HL-60/S4 (cell line): Measurements from ENCODE around the gene RBFOX1.

Source experiments
- in situ Hi-C: fragments of 300-500 bp; cut with MboI; formaldehyde crosslinking; loops from 2 replicates; pipeline ENCODE4 v1.14.3; 2022; ENCODE audit warnings: low sequenced_read_pairs

RBFOX1 gene

DNA sequence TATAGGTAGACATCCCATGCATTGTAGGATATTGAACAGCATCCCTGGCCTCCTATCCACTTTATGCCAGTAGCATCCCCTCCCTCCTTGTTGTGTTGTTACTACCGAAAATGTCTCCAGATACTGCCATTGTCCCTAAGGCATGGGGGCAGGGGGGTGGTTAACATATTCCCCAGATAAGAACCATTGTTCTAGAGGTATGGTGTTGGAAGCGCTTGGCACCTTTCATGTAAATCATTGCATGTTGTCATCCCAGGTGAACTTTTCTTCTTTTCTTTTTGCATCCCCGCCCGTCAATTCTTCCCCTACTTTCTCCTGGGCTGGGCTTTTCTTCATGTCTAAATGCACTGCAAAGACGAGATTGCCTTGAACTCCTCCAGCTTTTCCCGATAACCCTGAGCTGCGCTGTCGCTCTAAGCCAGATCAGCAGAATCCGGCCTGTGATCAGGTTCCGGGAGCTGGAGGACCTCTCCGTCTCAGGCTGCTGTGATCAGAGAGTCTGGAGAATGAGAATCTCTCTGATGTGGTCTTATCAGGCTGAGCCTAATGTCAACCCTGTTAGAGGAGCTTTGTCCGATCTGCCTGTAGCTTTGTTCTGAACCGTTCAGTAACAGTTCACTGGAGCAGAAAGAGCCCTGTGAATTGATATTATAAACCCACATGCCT is 76.2 kb downstream of the RBFOX1 start:
- in situ Hi-C loops, result no loop called here

DNA sequence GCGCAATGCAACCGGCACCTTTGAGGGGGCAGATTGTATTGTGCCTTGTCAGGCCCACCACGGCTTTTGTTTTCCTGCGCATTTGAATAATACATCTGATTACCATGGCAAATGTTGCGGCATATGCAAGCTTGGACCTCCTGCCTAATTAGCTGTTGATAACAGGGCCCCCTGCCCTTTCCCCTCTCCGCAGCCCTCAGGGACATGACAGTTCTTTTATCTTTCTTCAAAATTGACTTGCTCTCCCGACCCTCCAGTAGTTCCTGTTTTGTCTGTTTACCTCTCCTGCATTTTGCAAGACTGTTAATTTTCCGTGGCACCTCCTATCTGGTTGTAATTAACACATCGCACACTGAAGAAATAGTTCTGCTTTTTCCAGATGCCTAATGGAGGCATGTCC is 86.8 kb downstream of the RBFOX1 start:
- in situ Hi-C loops, result no loop called here

DNA sequence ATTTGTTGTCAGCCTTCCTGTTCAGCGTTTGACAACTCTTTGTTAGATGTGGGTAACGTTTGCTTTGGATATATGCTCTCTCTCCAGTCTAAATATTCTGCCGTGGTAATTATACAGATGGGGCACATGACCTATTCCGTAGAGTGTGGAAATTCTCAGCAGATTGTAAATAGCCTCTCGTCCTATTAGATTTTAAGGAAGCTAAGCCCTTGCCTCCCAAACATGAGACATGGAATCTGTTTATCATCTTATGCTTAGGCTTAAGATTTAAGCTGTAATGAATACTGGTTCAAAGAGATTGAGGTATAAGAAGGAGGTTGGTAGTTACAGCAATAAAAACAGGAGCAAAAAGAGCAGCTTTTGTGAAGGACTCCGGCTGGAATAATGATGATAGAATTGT is 87.4 kb downstream of the RBFOX1 start:
- in situ Hi-C loops, result no loop called here

DNA sequence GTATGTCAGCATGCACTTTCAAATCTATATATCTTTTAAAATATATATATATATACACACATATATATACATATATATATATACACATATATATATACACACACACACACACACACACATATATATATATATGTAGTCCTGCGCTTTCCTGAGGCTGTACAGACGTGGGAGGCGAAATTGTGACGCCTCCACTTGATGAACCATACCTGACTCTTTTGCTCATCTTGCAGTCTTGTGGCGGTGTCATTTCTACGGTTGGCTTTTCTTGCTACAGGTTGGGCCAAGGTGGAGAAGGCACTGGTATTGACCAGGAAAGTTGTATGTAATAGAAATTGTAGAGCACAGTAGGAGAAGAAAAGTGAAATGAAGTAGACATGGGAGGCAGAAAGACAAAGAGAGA is 88.2 kb downstream of the RBFOX1 start:
- in situ Hi-C loops, result no loop called here

DNA sequence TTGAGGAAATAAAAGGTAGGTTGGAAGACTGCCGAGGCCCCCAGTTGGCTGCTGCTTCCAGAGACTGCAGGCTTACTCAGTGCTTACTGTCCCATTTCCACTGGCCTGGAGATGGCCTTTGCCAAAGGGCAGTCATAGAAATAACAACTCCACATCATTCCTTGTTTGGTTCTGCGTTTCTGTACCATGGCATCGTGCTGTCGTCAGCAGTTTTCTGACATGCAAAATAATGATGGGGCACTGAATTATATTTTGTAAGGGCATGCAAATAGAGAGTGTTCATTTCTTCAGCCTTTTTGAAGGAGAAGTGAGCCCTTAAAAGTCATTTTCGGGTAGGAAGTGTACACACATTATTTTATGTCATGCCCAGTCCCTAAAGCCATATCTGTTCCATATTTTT is 88.9 kb downstream of the RBFOX1 start:
- in situ Hi-C loops, result no loop called here

DNA sequence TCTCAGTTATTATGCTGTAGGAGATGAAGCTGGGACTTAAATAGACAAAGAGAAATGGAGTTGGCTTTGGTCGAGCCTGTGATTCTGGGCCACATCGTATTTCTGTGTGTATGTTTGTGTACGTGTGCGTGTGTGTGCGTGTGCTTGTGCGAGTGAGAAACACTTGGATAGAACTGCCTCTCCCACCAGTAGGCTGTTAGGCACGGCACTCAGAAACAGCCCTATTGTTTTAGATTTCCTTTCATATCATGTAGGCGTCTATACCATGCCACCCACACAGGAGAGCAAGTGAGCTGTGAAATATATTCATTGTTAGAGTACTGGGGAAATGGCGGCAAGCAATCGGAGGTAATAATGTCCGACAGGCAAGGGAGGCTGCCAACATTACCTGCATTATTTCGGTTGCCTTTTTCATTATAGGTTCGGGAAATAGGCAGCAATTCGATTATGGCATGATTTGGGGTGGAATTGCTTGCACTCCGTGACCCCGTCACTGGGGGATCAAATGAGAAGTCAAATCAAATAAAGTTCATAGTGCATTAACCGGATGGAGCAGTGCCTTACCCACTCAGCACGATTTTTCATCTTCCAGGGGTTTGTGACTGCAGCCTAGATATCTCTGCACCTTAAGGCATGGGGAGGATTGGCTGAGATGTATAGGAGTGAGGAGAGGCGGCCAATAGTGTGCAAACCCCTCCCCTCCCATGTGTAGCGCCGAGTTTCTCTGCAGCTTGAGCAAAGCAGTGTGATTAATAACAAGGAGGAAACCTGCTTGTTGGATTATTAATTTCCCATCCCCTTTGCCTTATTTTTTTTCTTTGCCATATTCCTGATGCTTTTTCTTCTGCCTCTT is 89.6 kb downstream of the RBFOX1 start:
- in situ Hi-C loops, result no loop called here

DNA sequence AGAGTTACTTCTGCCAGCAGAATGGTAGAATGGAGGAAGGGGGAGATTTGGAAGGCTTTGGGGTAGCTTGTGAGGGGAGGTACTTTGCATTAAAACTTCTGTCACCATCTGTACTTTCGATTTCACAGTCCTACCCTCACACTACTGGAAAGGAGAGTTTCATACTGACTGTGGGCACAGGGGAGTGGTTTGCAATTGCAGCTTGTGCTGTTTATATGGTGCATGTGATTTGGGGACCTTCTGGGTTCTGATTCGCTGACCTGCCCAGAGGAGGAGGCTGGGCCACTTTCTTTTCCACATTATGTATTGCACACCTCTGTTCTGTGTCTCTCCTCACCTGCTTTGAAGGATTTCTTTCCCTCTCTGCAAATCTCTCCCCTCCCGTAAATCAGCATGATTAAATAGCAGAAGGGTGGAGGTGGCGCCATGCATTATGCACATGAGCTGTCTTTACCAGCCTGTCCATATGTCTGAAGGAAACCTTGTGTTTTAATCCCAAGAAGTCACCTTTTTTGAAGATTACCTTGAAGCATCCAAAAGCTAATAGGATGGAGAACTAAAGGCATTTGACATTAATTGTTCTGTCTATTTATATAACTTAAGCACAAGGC is 90.9 kb downstream of the RBFOX1 start:
- in situ Hi-C loops, result no loop called here

DNA sequence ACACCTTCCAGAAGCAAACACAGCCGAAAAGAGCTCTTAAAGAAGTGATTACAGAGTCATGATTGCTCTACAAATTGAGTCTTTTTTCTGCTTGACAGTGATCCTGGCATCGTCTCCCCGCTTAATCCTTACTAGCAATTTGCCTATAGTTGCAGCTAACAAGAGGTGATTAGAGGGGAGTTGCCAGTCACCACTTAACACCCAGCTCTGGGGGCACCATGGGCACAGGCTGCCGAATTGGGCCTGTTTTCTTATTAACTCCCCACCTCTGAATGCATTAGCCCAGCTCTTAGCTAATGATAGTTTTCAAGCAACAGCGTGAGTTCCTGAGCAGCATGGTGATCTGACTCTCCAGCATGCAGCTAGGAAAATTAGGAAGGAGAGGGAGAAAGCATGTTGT is 93.5 kb downstream of the RBFOX1 start:
- in situ Hi-C loops, result no loop called here

DNA sequence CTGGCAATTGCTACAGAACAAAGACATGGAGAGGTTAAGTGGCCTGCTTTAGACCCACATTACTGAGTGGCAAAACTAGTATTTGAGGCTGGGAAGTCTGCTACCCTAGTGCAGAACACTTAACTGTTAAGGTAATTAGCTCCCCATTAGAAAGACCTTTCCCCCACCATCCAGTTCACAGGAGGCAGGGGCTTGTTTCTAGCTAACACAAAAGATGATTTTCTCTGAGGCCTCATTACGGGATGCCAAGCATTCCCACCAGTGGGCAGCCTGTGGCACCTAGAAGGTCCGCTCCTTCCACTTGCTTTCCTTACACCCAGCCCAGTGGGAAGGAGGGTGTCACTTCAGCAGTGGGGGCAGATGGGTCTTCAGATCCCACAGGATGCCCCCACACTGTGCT is 99.1 kb downstream of the RBFOX1 start:
- in situ Hi-C loops, result no loop called here

DNA sequence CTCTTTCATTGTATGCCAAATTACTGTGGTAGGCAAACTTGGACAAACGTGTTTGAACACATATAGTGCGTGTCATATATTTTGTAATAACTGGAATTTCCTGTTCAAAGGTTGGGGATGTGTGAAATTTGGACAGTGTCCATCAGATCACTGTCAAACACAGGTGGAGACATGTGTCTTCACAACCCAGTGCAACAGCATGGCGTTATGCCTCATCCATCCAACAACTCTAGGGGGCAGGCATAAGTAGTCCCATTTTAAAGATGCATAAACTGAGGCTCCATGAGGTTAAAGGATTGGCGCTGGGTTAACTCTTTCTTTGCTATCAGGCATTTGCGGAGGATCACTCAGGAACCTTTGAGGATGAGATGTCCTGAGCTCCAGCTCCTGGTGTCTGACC is 103.7 kb downstream of the RBFOX1 start:
- in situ Hi-C loops, result no loop called here

DNA sequence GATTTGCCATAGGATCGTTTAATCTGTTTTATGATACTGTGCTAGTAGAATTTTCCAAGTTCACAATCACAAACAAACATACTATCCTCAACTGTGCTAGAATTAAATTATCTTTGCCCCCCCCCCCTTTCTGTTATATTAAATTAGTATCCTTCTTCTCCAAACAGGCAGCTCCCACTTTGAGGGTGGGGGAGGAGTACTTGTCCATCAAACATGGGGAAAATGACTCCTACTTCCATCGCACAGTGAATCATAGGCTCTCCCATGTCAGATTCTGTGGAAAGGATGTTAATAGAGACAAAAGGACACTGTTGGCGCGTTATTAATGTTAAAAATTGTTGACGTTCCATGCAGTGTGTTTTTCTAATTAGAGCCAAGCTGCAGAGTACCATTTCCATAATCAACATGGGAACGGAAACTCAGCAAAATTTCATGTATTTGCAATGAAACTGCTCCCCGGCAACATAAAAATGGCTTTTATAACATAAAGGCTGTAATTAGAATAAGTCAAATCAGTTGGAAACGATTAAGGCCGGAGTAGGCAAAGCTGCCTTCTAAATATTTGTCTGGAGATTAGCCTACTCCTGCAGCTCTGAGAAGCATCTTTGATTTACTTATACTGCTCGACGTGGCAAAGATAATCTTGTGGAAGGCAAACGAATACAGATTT is 104.6 kb downstream of the RBFOX1 start:
- in situ Hi-C loops, result no loop called here

DNA sequence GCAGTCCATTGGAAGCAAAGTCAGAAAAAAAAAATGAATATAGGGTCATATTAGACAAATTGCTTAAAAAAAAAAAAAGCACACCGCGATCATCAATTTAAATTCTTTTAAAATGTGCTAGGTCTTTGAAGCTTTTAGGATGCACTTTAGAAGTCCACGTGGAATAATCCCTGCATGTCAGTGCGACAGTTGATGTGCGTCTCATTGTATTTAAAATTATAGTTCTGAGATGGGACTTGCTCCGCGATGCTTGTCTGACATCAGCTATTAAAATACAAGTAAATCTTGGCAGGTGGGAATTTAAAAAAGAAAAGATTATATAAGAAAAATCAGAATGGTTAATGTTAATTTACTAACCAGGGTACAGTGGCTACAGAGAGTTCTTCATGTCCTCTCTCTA is 105.2 kb downstream of the RBFOX1 start:
- in situ Hi-C loops, result no loop called here

DNA sequence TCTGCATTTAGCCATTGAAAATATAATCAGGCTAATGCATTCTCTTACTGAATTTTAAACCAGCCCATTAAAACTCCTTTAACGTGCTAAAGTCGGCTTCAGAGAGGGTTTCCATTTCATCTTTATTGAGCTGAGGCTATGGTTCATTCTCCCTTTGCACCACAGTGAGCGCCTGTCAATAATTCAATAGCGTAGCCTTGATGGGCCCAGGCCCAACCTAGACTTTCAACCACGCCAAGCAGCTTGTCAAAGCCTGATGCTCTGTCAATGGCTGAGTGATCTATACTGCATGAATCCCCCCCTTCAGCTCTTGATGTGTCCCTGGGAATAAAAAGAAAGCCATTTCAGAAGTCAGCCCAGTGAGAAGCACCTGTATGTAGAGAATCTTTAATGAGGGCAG is 106.0 kb downstream of the RBFOX1 start:
- in situ Hi-C loops, result no loop called here

DNA sequence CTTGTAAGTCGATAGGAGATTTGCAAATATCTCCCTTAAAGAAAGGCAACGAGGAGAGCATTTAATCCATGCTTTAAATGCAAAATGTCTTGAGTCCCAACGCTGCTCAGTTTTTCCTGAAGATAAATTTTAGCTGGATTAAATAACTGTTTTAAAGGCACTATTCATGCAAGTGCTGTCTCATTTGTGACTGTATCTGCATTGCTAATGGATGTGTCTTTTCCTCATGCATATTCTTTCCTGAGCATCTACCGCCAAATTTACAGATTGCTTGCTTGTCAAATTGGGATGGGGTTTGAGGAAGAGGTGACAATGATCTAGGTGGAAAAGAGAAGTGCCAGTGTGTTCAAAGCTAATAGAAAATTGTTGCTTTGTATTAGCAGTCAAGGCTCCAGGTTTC is 106.9 kb downstream of the RBFOX1 start:
- in situ Hi-C loops, result no loop called here

DNA sequence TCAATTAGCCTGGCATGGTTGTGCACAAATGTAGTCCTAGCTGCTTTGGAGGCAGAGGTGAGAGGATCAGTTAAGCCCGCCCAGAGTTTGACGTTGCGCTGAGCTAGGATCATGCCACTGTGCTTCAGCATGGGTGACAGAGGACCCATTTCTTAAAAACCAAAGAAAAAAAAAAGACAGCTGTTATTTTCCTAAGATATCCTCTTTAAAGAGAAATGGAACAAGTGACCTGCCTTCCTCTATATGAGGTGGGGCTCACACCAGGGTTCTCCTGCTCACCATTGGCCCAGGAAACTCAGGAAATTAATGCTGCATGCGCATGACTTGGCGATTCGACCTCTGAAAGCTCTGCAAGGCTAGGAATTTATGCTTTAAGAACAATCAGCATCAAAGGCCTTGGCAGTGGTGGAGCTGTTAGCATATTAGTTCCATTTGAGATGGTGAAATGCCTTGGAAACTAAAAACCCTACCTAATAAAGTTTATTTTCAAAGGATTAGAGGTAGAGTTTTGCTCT is 108.3 kb downstream of the RBFOX1 start:
- in situ Hi-C loops, result no loop called here

DNA sequence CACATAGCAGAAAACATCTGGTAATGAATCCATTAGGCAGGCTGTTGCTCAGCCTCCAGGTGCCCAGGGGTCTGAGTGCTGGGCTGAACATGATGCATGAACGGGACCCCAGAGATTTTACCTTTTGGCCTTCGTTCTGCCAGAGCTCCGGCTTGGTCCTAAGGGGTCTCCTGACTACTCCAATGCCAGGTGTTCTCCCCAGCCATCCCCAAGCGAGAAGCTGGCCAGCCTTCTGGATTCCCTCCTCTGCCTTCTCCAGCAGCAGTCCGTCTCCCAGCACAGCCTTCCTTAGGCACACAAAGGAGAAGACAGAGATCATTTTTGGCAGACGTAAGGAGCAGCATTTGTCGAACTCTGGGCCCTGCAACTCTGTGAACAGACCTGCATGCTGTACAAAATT is 109.4 kb downstream of the RBFOX1 start:
- in situ Hi-C loops, result no loop called here

DNA sequence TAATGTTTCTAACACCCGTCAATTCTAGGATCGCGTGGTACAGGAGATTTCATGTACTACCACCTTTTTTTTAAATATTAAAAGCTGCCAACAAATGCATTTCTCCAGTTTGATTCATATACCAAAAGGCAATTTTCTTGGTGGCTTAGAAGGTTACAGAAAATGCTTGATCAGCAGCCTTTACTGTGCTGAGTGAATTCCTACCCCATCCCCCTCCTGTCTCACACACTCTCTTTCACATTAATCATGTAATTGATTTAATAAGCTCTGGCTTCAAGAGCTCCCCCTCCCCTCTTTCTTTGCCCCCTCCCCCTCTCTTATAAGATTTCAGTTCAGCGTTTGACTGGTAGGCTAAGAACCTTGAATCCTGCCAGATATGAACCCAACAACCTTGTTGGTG is 110.5 kb downstream of the RBFOX1 start:
- in situ Hi-C loops, result no loop called here

DNA sequence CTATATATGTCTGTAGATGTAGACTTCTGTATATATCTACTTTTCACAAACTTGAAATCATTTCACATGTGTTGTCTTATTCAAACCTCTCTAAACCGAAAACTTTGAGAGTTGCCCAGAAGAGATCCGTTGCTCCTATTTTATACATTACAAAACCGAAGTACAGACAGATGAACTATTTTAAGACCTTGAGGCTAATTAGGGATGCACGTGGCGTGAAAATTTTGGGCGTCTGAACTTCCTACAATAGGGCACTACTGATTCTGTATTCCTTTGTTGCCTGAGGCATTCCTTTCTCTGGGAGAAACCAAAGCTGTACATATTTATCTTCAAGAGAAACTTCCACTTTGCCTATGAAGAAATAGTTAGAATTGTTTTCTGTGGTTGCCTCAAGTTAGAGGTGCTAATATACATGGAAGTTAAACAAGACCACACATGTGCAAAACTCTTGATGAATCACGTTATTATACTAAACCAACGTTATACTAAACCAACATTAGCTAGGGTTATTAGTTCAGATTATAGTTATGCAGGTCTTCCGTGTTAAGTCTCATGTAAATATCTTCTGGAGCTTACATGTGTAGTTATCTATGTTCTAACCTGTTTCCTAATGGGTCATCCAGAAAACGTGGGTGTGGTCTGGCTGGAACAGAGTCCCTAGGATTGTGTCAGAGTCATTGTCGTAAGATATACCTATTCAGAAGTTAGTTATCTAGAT is 111.2 kb downstream of the RBFOX1 start:
- in situ Hi-C loops, result no loop called here

DNA sequence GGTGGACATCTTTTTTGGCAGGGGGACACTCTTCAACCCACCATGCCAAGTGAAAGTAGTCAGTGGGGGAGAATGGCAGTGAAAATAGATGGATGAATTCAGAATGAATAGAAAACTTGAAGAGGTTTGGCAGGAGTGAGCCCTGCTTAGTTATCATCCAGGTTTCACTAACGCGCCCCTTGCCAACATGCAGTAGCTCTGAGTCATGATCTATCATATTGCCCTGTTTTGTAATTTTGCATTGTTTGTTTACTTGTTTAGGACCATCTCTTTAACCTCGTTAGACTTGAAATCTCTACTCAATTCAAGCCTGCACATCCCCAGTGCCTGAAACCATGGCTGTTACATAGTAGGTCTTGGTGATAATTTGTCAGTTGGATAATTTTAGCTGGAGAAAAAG is 116.7 kb downstream of the RBFOX1 start:
- in situ Hi-C loops, result no loop called here

DNA sequence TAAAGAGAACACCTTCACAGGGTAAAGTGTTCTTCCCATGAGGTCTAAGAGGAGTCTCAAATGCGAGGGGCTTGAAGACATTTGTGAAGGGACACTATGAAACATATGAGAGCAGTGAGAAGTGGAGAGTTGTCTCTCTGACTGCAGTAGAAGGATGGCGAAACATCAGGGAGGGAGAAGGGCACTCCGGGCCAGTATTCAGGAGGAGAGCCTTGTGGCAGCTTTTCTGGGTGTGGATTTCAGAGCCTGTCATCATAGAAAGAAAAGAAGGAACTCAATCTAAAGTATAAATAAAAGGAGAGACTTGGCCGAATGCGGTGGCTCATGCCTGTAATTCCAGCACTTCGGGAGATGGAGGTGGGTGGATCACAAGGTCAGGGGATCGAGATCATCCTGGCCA is 117.2 kb downstream of the RBFOX1 start:
- in situ Hi-C loops, result no loop called here

DNA sequence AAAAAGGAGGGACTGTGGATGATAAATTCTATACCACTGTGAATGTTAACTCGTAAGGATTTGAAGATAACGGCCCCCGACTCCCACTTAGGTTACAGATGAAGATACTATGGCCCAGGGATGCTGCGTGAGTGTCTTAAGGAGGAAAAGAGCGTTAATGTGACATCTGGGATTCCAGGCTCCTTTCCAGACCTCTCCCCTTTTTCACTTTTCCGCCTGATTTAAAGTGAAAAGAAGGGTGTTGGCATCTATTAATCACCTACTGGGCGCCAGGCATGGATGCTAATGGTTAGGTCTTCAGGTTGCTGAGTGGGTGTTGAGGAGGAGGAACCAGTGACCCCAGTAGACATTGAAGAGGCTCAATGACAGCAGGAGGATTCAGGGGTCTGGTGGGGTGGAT is 117.8 kb downstream of the RBFOX1 start:
- in situ Hi-C loops, result no loop called here
